Measurements from ENCODE around the gene SPSB4.

DNA sequence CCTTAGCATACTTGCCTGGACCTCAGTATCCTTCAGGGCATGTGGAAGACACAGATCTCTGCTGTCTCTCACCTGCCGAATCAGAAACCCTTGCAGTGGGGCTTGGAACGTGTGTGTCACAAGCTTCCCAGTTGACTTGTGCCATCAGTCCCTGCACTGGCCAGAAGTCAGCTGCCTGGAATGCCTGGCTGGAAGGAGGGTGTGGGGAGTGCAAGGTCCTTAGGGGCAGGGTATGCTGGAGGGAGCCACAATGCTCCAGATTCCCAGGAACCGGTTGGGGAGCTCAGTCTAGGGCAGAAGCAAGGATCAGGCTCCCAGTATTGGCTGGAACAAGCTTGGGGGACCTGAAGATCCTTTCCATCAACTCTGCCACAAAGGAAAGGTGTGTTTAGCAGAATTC is 27.1 kb downstream of the SPSB4 start:
- TF ChIP-seq HDAC6 (IDR thresholded peaks at IDR 0.05; ENCODE audit: low read depth, low read length) (no peak), SIN3A (conservative IDR thresholded peaks at IDR 0.05 in 1 of 2, IDR thresholded peaks at IDR 0.05 in 1 of 2; ENCODE audit: low read depth in 1 of 2, low read length in 2 of 2) (no peak)

Measured in H1 (cell line).